DMS79 (cell line): ENCODE results near the gene RYR2.

Source experiments
- DNase-seq: peaks from one replicate; lab custom pipeline; 2025; lab: John Stamatoyannopoulos, UW

Gene RYR2

DNA sequence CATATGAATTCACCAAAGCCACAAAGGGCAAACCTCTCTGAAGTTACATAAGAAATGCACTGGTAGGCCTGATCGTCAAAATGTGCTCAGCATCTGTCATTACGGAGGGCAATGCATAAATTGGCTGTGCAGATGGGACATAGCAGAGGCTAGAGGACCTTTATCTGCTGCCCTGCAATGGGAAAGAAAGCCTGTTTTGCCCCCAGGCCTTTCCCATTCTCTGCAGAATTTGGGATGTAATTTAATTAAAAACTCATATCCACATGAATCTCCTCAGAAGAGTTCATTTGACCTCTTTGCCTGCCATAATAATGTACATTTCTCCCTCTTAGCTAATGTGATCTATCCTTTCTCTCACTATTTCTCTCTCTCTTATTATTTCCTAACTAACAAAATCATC lies 690.7 kb downstream of the RYR2 start:
- no peak for DNase-seq

DNA sequence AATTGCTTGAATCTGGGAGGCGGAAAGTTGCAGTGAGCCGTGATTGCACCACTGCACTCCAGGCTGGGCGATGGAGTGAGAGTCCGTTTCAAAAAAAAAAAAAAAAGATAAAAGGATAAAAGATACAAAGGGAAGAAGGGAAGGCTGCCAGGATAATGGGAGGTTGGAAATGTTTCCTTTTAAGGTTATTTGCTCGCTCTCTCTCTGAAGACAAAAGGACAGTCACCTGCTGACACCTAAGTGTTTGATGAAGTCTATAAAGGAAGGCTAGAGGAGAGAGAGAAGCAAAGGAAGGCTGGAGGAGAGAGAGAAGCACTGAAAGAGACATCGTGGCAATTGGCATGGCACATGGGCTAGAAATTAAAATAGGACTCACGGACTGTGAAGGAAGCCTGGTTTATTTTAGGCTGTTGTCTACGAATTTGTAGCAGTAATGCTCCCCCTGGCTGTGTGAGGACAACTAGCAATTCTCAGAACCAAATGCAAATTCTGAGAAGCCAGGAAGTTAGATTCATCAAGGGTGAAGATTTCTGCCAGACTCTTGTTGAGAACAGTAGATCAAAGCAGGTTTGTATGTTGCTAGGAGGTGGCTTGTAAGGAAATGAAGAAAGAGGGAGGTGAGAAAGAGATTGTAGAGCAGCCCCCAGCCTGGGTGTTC lies 694.5 kb downstream of the RYR2 start:
- no peak for DNase-seq

DNA sequence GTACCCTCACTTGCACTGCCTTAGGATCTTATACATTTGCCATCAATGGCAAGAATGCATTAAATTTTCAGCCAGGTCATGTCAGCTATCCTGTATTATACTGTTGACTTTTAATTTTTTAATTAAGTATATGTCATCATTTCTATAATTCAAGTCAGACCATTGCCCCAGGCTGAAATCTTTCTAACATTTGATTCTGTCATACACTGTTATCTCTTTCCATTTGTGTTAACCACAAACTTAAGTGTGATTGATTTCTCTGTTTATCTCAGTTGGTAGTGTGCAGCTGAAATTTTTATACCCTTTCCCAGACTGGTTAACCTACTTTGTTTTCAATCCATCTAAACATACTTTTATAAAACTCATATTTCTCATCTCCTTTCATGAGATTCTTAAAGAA lies 695.5 kb downstream of the RYR2 start:
- DNase-seq = no peak

DNA sequence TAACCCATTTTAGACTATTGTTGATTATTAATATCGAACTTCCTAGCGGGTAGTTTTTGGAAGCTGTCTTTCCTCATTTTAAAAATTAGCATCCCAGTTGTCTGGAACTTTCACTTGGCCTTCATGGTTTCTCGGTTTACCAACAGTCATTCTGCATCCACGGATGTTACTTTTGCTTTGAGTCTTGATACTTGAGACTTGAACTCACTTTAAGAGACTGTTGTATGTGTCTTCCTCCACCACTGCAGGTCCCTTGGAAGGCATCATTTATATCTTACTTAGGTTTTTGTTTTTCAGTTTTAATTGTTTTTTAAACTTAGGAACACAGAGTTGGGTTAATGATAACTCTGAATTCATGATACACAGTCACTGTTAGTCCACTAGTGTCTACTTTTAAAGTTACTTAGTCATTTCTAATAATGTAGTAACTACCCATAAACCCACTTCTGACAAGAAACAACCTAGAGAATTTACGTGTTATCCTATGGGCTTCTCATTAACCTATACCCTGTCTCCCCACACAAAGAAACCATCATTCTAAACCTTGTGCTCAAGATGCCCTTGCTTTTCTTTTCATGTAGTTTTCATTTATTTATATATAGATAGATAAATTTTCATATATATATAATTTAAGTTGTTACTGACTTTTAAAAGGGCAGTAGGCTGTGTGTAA lies 696.1 kb downstream of the RYR2 start:
- no peak for DNase-seq

DNA sequence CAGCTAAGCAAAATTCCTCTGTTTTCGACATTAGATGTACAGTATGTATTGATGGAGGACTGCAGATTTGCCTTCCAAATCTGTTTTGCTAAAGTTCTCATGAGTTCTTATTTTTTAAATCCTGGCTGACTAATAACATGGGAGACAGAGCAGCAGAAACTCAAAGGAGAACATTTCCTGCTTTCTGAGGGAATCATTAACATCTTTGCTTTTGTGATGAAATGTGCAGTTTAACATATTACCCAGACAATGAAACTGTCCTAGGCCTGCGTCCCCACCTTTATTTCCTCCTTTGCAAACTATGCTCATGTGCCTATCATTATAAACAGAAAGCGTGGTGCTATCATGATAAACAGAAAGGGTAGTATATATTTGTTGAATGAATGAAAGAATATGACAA lies 698.9 kb downstream of the RYR2 start:
- DNase-seq = no peak

DNA sequence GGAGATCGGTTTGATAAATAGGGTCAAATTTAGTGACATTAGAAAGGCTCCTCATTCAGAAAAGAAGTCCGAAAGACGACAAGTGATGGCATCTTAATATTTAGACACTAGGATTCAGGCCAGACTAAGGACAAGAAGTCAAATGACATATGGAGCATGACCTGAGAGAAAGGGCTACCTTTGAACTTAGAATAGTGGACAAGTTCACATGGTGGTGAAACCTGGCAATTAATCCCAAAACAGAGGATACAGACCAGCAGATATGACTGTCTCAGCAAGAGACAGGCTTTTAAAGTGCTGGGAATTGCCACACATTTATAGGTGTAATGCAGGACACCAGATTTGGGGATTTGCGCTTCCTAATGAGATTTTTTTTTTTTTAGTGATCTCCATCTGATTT lies 703.6 kb downstream of the RYR2 start:
- DNase-seq = no peak

DNA sequence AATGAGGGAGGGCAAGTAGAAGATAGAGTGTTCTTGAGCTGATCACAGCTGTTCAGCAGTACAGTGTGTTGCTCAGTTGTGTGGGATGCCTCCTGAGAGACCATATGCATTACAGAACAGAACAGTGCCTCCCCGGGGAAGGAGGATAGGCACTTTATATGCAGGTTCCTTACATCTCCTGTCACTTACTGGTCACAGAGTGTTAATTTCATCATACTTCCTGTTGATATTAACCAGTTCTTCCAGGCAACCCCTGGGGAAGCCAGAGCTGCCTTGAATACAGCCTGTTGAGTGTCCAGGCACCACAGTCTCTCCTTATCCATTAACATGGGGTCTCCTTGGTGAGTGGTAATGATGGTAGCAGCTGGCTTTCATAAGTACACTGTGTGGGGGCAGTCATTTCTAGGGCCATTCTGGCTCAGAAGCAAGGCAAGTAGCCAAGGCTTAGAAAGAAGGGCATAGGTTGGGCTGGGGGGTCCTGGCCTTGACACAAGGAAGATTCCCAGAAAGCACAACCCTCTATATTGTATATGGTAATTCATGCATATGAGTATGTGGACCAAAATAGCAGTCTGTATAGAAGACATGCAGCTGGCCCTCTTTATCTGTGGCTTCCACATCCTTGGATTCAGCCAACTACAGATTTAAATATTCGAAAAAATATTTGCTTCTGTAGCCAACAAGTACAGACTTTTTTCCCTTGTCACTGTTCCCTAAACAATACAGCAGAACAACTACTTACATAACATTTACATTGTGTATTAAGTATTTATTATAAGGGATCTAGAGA lies 706.4 kb downstream of the RYR2 start:
- DNase-seq = no peak

DNA sequence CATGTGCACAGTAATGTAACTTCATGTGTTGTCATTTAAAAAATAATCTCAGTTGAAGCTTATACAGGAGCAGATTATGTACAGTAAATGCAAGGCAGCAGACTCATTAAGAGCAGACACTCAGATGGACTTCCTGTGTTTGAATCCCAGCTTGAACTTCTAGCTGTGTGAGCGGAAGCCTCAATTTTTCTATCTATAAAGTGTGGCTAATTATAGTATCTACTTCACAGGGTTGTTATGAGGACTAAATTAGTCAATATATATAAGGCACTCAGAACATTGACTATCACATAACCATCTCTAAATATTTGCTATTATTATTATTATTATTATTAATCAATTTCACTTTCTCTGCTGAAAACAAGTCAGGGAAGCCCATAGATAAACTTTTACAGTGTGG lies 707.1 kb downstream of the RYR2 start:
- no peak for DNase-seq

DNA sequence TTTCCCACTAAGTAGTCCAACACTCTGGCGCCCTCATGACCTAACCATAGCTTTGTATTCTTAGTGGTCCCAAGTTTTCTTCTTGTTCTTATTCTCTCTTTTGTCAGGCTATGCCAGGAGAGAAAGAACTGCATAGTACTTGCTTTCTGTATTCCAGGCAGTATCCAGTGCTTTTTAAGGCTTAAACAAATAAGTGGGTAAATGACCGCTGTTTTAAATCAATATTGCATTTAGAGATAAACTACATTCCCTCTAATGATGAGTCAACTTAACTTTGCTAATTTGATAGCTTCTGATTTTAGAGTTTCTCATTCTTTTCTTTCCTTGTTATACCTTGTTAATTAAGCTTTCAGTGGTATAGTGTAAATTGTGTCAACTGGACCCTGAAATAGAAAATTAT lies 709.1 kb downstream of the RYR2 start:
- DNase-seq = no peak

DNA sequence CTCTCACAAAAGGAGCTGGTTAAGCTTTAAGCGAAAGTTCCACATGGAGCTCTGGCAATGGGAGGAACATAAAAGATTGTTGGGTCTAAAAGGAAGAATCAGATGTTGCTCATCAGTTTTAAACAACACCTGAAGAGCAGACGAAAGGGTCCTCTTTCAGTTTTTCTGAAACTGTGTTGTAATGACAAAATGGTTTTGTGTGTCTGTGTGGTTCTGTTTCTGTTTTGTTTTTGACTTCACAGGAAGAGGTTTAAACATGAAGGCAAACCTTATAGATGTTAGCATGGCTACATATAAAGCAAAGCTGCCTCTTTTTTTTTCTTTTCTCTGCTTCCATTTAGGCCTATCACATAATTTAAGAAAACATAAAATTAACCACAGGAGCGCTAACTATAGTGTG lies 712.6 kb downstream of the RYR2 start:
- no peak for DNase-seq

DNA sequence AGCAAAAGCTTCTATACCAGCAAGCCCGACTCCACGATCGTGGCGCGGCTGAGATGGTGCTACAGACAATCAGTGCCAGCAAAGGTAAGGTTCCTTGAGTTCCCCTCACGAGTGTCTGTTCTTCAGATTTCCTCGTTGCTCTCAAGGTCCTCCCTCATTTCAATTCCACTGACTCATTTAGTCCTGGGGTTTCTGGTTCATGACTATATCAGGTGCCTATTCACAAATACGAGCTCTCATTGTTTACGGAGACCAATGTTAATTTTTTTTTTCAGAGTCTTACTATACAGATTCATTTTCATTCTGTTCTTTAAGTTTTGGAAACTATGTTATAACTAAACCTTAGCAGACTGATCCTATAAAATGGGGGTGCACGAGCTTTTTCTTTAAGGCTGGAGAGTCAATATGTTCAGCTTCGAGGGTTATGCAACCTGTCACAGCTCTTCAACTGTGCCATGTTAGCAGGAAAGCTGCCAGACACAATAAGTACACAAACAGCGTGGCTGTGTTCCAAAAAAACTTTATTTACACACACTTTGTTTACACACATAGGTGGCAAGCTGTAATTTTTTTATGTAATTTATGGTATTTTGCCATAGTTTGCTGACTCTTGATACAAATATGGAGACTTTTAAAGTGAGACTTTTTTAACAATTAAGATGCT lies 714.5 kb downstream of the RYR2 start:
- DNase-seq = no peak

DNA sequence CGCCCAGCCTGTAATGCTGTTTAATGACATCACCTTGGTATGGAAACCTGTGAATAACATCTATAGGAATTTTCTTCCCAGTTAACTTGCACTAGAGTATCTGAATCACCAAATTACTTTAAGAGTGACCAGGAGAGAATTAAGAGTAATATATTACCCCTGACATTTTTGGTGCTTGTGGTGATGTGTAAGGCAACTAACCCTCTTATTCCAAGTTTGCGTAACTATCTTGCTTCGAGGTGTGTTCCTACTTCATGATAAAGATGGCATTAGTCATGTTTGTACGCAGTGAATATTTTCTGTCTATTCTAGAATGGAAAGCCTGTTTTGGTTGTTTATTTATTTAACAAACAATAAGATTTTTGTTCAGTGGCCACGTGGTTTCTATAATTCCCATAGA lies 717.4 kb downstream of the RYR2 start:
- DNase-seq = no peak

DNA sequence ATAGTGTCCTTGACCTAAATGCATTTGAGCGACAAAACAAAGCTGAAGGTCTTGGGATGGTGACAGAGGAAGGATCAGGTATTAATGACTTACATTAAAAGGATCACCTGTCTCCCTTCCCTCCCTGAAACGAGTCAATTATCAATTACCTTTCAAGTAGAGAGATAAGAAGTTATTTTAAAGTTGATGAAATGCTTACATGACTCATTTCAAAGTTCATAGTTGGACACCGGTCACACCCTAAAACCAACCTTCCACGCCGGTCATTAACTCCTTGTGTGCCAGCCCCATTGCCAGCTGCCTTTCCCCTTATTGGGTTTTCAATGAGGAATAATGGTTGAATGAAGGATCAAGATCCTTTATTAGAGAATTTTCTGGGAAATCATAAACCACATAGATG lies 719.0 kb downstream of the RYR2 start:
- no peak for DNase-seq

DNA sequence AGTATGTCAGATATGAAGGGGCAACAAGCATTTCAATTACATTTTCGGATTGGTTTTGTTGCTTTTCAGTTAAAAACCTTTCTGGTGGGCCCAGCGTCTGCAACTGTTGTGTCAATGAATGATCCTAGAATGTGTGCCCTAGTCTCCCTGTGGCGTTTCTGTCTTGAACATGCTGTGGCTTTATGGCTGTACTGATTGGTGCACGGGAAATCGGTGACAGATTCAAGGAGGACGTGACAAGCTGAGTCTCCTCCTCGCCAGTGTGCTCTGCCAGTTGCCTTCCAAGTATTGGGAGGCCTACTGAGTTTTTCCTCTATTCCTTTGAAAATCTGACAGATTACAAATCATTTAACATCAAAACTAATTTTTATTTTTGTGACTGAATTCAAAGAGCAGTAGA lies 721.2 kb downstream of the RYR2 start:
- no peak for DNase-seq

DNA sequence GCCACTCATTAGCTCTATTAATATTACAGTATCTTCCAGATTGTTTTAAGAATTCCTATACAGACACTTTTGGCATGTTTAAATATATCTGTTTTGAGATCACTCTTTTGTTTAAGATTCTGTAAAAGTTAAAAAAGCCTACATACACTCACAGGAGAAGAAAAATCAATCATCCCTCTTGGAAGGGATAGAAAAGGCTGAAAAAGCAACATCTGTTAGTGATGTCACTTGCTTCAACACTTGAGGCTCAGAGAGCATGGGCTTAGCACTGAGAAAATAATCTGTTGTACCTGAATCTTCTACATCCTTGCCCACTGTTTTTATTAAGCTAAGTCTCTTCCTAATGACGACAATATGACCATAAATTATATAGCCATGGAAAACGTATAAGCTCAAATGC lies 721.8 kb downstream of the RYR2 start:
- DNase-seq = no peak

DNA sequence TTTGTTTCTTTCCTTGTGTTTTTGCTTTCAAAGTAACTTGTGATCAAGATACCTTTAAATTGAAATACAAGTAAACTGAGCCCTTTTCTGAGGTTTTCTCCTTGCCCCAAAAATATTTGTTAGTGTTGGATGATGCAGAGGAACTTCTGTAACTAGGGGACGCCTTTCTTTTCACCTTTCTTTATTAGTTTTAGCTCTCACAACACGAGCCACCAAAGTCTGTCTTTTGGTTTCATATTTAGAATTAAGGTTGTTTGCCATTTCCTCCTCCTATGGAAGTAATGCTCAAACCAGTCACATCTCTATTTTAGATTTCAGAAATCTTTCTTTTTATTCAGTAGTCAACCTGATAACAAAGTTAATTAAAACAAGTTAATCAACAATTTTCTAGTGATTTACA lies 727.9 kb downstream of the RYR2 start:
- no peak for DNase-seq

DNA sequence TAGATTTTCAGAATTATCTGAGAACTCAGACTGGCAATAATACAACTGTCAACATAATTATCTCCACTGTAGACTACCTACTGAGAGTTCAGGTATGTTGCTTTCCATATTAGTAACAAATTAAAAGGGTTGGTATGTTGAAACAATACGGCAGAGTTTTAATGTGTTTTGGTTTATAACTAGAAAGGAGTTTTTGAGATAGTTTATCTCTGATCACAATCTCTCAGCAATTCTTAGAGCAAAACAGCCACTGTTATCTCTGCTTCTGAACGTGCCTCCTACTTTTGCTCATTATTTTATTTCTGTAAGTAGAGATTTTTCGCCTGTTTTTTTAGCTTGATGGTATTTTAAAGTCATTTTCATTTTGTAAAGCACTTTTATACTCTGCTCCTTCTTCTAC lies 730.0 kb downstream of the RYR2 start:
- DNase-seq = no peak

DNA sequence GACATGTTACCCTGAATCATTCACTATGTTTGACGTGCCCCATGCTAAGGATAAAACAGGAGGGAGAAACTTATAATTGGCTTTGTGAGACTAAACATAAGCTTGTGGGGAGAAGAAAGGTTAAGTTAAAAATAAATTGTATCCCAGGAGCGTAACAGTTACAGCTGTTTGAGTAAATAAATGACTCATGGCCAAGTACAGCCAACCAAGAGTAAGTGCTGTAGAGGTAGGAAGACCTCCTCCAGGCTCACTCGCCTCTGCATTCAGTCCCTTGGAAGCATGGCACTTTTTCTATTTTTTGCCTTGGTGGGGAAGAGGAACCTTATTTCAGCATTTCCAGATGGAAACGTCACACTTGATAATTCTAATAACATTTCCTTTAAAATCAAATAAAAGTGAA lies 732.3 kb downstream of the RYR2 start:
- DNase-seq = no peak

DNA sequence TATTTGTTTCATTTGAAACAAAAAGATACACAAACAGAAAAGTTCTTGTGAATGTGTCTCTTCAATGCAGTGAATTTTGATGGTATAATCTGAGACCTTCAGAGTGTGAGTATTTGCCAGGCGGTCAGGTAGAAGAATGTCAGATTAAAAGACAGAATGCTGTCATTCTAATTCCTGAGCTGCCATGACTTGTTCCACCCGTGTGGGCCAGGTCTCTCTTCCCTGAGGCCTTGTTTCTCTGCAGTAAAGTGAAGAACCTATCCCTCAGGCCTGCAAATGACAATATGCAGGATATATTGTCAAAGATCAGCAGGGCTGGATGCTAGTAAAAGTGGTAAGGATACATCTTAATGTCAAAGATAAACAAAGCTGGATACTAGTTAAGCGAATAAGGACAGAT lies 737.4 kb downstream of the RYR2 start:
- DNase-seq = no peak

DNA sequence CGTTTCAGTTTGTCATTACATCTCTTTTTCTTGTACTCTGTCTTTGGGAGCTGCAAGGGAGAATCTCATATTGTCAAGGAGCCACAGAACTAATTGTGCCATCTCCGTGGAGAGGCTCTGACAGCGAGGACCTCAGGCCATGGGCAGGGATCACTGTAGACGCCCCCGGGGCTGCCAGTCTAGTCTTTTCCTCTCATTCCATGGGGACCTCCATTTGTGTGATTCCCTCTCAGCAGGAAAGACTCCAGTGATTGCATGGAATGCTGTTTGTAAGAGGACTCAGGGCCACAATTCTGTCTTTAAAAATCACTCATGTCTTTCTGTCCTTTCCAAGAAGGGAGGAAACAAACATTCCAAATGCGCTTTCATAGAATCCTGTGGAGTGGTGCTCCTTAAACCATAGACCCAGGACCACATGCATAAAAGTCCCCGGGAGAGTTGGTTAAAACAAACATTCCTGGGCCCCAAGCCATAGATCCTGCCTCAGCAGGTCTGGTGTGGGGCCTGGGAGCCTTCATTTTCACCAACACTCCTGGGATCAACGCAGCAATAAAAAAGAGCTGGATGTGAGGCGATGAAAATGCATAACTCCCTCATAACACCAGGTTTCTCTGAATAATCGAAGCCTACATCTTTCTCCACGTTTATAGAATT lies 744.2 kb downstream of the RYR2 start:
- no peak for DNase-seq

DNA sequence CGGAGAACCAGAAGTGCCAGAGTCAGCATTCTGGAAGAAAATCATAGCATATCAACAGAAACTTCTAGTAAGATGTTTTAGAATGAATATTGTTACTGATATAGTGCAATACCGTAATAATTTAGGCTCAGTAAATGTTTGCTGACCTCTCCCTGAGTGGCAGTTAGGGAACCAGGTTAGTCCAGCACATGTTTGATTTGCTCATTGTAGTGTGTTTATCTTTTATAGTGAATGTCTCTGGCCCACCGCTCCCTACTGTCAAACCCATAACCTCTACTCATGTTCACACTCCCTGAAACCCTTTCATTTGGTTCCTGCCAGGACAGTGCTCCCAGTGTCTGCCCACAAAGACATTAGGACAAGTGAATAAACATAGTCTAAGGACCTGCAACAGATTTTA lies 746.1 kb downstream of the RYR2 start:
- DNase-seq = no peak

DNA sequence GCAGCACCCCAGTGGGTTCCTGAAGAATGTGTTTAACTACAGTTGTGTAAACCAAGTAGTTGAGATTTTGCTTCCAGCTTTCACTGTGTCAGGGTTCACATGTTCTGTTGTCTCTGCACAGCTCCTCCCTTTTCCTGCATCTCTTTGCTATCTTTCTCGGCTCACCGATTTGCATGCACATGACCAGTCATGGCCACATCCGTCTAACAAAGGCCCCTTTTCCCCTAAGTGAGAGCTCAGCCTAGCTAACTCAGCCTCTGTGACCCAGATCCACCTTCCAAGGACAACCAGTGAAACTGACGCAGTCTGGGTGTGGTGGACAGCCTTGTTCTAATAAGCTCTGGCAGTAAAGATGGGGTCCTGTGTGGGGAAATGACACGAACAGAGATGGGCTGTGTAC lies 747.6 kb downstream of the RYR2 start:
- no peak for DNase-seq
